Activated naive CD8-positive, alpha-beta T cell treated with anti-CD3 and anti-CD28 coated beads for 36 hours (primary cell): ENCODE measurements around the gene BRD9. TPM values are rescaled to one million over a fixed set of nuclear protein-coding genes. Genes with fewer than 3 reads are reported as not detected.
"Not testable (repeated sequence)": the region's sequence is repeated elsewhere in the genome, so short reads cannot be mapped to it uniquely, and the experiment has no call there.

Source experiments
- DNase-seq: peaks from one replicate; pipeline ENCODE4 v3.0.0; 2021
- H3K27ac Mint-ChIP-seq: one replicate; pipeline ENCODE4 v1.8.0; 2022; ENCODE audit warnings: mild to moderate bottlenecking, moderate library complexity, mixed read lengths
- H3K27me3 Mint-ChIP-seq: one replicate; pipeline ENCODE4 v1.8.0; 2022; ENCODE audit warnings: mild to moderate bottlenecking, mixed read lengths
- H3K36me3 Mint-ChIP-seq: one replicate; pipeline ENCODE4 v1.8.0; 2021; ENCODE audit warnings: mild to moderate bottlenecking, mixed read lengths
- H3K4me1 Mint-ChIP-seq: one replicate; pipeline ENCODE4 v1.8.0; 2021; ENCODE audit warnings: mixed read lengths
- H3K4me3 Mint-ChIP-seq: one replicate; pipeline ENCODE4 v1.8.0; 2022; ENCODE audit warnings: mild to moderate bottlenecking, moderate library complexity, mixed read lengths
- H3K9me3 Mint-ChIP-seq: one replicate; pipeline ENCODE4 v1.8.0; 2022; ENCODE audit warnings: mixed read lengths
- total RNA-seq, 2 experiments: library from RNA; stranded (reverse); gene quantifications; one replicate each; pipeline ENCODE4 v1.2.3, GENCODE V29; 2021

Gene BRD9
- total RNA-seq, 2 experiments from 2014 or later, result 50.1 to 51.6 TPM

DNA sequence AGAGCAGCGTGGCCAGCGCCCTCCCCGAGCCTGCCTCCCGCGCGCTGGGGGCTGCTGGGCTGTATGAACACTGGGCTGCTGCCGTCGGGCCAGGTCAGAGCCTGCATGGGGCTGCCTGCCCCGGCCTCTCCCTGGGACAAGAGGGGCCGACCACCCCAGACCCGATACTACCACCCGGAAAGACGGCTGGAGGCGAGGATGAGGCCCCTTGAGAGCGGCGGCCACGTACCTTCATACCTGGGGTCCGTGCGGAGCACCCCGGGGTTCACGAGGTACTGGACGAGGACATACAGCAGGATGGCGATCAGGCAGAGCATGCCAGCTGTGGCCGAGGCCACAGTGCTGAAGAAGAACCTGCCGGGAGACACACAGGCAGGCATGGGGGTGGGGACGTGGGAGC lies 49.2 kb downstream of the BRD9 start:
- H3K27me3 Mint-ChIP-seq, DNase-seq, H3K27ac Mint-ChIP-seq, H3K9me3 Mint-ChIP-seq, H3K4me1 Mint-ChIP-seq, H3K4me3 Mint-ChIP-seq, H3K36me3 Mint-ChIP-seq: not testable (repeated sequence)

DNA sequence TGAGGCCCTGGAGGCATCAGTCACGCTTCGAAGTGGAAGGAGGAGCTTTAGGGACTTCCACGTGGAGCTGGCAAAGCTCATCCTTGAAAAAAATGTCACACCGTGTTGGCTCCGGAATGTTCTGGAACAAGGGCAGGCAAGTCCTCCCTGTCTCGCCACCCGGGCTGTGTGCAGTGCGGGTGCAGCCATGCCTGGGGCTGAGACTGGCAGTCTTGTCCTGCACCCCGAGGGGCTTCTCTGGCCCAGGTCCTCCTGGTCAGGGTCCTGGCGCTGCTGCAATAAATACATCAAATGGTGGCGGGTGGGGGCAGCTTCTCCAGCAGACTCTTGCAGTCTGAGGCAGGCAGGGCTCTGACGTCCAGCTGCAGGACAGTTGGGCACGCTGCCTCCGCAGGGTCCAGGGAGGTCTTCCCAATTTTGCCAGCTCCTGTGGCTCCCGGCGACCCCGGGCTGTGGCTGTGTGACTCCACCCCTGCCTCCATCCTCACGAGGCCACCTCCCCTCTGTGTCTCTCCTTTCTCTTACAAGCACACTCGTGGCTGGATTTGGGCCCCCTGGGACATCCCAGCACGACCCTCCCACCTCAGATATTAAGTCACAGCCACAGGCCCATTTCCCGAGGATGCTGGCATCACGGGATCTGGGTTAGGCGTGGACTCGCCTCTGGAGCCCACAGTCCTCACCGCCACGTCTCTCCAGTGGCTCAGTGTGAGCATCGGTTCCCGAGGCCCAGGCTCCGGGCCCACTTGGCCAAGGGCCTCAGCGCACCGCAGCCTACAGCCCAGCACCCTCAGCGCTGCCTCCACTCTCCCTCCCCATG lies 50.0 kb downstream of the BRD9 start:
- not testable (repeated sequence) for H3K9me3 Mint-ChIP-seq, H3K36me3 Mint-ChIP-seq, DNase-seq, H3K27me3 Mint-ChIP-seq, H3K27ac Mint-ChIP-seq, H3K4me1 Mint-ChIP-seq, H3K4me3 Mint-ChIP-seq

DNA sequence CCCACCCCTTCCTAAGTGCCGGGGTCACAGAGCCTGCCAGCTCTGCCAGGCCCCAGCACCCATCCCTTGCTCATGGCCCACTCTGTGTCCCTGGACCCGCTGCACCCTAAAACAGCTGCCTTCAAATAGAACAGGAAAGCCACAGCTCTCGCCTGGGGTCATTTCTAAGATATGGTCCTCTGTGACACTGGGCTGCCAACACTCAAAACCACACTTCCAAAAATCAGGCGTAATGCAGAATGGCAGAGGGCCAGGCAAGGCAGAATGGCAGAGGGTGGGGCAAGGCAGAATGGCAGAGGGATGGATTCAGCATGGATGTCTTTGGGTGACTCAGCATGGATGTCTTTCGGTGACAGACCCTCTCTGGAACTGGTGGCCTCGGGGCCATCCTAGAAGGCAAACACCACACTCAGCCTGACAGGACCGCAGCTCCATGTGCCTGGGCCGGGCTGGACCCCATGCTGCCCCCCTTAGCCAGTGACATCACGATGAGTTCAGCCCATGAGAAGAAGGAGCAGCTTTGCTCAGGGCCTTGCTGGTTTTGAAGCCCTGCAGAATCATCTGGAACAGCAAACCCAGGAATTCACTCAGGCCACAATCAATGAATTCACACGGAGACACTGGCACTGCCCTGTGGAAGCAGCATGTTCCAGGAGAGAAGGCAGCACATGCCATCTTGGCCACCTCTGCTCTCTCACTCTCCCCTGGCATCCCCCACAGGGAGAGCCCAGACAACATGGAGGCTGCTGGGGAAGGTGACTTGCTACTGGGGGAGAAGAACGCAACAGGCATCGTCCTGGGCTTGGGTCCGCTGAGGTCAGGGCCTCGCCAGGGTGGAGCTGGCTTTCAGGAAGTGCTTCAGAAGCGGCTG lies 50.8 kb downstream of the BRD9 start:
- not testable (repeated sequence) for H3K4me3 Mint-ChIP-seq, H3K27ac Mint-ChIP-seq, H3K27me3 Mint-ChIP-seq, DNase-seq, H3K4me1 Mint-ChIP-seq, H3K36me3 Mint-ChIP-seq, H3K9me3 Mint-ChIP-seq

DNA sequence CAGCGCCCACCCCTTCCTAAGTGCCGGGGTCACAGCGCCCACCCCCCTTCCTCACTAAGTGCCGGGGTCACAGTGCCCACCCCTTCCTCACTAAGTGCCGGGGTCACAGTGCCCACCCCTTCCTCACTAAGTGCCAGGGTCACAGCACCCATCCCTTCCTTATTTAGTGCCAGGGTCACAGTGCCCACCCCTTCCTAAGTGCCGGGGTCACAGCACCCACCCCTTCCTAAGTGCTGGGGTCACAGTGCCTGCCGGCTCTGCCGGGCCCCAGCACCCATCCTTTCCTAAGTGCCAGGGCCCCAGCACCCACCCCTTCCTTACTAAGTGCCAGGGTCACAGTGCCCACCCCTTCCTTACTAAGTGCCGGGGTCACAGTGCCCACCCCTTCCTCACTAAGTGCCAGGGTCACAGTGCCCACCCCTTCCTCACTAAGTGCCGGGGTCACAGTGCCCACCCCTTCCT lies 51.6 kb downstream of the BRD9 start:
- H3K36me3 Mint-ChIP-seq, DNase-seq, H3K27ac Mint-ChIP-seq, H3K9me3 Mint-ChIP-seq, H3K4me3 Mint-ChIP-seq, H3K27me3 Mint-ChIP-seq, H3K4me1 Mint-ChIP-seq: not testable (repeated sequence)

DNA sequence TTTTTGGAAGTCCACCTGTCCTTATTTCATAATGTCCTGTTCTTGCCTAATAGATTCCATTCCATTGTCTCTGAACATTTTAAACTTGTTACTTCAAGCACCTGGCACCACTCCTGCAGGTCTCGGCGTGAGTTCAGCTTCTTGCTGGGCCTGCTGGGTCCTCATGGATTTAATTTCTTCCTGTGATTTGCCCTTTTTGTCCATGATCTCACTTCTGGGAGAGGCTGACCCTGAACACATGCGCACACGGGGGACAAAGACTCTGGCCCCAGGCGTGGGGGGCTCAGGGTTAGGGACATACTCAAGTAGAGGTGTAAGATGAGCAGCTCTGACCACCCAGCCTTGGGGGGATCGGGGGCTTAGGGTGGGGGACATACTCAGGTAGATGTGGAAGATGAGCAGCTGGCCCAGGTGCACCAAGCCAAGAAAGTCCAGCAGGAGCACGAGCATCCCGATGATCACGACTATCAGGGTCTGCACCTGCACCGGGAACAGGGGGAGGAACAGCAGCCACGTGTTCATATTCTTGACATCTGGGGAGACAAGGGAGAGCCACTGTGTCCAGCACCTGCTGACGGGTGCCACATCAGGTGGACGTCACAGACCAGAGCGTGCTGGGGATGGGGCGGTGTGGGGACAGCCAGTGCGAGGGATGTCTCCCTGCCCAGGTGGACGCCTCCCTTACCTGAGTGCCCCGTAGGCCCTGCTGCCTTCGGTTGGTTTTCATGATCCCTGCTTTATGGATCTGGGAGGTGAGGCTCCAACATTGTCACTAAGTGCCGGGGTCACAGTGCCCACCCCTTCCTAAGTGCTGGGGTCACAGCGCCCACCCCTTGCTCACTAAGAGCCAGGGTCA lies 52.3 kb downstream of the BRD9 start:
- not testable (repeated sequence) for H3K4me3 Mint-ChIP-seq, H3K36me3 Mint-ChIP-seq, DNase-seq, H3K9me3 Mint-ChIP-seq, H3K4me1 Mint-ChIP-seq, H3K27me3 Mint-ChIP-seq, H3K27ac Mint-ChIP-seq

DNA sequence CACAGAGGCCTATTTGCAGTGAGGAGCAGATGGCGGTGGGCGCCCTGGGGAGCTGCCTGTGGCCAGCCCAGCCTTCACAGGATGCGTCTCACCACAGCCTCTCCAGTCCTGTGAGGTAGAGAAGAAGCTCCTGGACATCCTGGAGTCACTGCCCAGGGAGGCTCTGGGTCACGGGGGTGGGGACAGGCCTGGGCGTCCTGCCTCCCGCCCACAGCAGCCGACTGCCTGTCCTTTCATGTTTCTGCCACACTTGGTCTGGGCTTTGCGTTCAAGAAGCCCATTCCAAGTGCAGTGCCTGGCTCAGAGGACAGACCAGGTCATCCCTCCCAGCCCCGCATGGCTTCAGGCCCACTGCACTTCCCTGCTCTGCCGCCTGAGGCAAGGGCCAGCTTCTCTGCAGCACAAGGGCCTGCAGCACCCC lies 54.2 kb downstream of the BRD9 start:
- H3K27me3 Mint-ChIP-seq, H3K4me3 Mint-ChIP-seq, H3K27ac Mint-ChIP-seq, H3K4me1 Mint-ChIP-seq, H3K36me3 Mint-ChIP-seq, DNase-seq, H3K9me3 Mint-ChIP-seq: not testable (repeated sequence)

DNA sequence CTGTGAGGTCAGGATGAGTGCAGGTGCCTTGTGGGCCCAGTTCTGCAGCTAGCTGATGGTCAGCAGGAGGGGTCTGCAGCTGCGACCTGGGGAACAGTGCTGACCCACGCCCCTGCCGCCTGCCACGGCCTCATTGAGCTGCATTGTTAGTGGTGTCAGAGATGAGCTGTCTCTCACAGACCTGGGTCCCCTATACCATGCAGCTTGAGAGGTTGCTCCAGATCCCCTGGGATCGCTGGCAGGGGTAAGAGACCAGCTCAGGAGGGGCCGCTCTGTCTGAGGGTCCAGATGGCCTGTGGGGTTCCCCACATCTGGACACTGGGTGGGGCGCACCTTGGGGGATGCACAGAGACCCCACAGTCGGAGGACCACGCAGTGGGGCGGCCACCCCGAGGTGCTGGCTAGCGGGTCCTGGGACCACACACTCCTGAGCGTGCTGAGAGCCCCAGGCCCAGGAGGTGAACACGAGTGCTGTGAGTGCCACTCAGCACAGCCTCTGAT lies 54.9 kb downstream of the BRD9 start:
- not testable (repeated sequence) for H3K27me3 Mint-ChIP-seq, H3K36me3 Mint-ChIP-seq, H3K4me1 Mint-ChIP-seq, DNase-seq, H3K9me3 Mint-ChIP-seq, H3K4me3 Mint-ChIP-seq, H3K27ac Mint-ChIP-seq

DNA sequence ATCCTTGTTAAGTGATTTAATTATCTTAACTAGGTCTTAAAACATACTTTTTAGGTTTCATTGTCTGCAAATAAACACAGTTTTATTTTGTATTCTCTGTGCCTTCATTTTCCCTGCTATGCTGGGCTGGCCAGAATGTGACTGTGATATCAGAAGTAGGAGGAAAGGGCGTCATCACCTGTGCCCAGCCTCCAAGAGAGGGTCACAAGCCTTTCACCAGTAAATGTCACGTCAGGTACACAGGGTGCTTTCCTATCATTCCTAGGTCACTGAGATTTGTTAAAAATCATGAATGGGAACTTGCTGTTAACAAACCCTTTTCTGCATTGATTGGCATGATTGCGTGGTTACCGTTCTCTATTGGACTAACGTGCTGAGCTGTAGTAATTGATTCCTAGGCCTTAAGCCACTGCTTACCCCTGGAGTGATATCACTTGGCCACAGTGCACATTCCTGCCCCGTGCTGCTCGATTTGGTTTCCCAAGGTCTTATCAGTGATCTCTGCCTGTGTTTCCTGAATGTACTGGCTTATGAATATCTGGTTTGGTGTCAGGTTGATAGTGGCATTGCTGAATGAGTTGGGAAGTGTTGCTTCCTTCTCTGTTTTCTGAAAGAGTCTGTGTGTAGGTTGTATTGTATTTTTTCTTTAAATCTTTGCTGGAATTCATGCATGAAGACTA lies 56.5 kb downstream of the BRD9 start:
- not testable (repeated sequence) for H3K4me1 Mint-ChIP-seq, H3K27ac Mint-ChIP-seq, H3K9me3 Mint-ChIP-seq, H3K36me3 Mint-ChIP-seq, H3K27me3 Mint-ChIP-seq, DNase-seq, H3K4me3 Mint-ChIP-seq

DNA sequence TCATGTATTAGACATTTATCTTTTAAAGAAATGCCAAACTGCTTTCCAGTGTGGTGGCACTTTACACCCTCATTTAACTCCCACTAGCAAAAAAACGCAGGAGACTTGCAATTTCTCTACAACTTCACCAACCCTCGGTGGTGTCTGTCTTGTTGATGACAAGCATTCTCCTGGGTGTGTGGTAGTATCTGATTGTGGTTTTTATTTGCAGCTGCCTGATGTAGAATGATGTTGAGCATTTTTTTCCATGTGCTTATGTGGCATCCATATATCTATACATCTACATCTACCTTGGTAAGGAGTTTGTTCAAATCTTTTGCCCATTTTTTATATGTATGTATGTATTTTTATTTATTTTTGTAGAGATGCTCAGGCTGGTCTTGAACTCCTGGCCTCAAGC lies 58.6 kb downstream of the BRD9 start:
- H3K4me3 Mint-ChIP-seq, DNase-seq, H3K4me1 Mint-ChIP-seq, H3K36me3 Mint-ChIP-seq, H3K27ac Mint-ChIP-seq, H3K27me3 Mint-ChIP-seq, H3K9me3 Mint-ChIP-seq: not testable (repeated sequence)

DNA sequence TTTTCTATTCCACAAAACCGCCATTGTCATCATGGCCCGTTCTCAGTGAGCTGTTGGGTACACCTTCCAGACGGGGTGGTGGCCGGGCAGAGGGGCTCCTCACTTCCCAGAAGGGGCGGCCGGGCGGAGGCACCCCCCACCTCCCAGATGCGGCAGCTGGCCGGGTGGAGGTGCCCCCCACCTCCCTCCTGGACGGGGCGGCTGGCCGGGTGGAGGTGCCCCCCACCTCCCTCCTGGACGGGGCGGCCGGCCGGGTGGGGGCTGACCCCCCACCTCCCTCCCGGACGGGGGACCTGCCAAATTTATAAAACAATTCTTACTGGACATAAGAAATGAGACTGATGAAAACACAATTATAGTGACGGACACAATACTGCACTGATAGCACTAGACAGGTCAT lies 64.4 kb downstream of the BRD9 start:
- not testable (repeated sequence) for H3K4me1 Mint-ChIP-seq, H3K9me3 Mint-ChIP-seq, H3K36me3 Mint-ChIP-seq, H3K4me3 Mint-ChIP-seq, DNase-seq, H3K27me3 Mint-ChIP-seq, H3K27ac Mint-ChIP-seq

DNA sequence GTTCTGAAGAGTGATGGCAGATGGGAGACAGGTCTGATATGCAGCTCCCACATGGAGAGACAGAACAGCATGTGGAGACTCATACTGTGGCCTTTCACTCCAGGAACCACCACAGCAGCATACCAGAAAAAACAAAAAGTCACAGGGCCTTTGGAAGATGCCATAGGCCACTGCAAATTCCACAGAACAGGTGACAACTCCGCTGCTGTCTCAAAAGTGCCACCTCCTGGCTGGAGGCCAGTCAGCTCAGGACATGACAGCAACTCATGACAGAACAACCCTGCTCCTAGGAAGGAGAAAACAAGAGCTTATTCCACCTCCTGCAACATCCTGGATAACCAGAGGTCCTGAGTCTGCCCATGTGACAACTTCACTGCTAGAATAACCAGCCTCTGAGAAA lies 67.1 kb downstream of the BRD9 start:
- H3K4me1 Mint-ChIP-seq, H3K9me3 Mint-ChIP-seq, H3K4me3 Mint-ChIP-seq, DNase-seq, H3K27me3 Mint-ChIP-seq, H3K27ac Mint-ChIP-seq, H3K36me3 Mint-ChIP-seq: not testable (repeated sequence)

DNA sequence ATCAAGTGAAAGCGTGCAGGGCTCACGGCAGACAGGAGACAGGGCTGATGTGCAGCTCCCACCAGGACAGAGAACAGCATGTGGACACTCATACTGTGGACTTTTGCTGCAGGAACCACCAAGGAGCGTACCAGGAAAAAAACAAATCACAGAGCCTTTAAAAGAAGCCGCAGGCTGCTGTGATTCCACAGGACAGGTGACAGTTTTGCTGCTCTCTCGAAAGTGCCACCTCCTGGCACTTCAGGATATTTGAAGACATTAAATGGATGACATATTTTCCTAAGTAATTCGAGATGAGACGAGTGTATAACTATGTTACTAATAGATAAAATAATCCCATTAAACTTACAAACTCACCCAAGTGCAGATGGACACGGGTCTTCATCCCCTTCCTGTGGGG lies 71.1 kb downstream of the BRD9 start:
- no peaks in the 10 kb centered on the region for H3K9me3 Mint-ChIP-seq
- no peak overlapping the region for H3K4me3 Mint-ChIP-seq
- DNase-seq, result no peak
- peaks cover 4% of the 10 kb centered on the region for H3K36me3 Mint-ChIP-seq
- H3K27me3 Mint-ChIP-seq, result no peaks in the 10 kb centered on the region
- no peaks in the 10 kb centered on the region for H3K4me1 Mint-ChIP-seq
- no peak overlapping the region for H3K27ac Mint-ChIP-seq

DNA sequence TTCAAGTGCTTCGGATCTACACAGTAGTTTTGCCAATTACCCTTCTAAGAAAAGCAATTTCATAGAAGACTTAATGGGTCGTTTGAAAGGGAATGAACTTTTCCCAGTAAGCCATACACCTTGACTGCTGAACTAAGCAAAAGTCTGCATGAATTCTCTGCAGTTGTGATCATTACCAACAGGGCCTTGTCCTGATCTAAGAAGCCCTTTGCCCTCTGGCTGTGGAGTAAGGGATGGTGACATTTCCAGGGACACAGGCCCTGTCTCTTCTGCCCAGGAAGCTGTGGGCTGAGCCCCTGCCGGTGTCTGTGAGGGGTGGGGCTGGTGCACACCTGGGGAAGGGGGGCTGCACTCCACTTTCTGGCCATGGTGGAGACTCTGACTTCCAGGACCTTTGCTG lies 72.4 kb downstream of the BRD9 start:
- Mint-ChIP-seq H3K4me1 (no peaks in the 10 kb centered on the region), H3K9me3 (peaks cover 4% of the 10 kb centered on the region), H3K36me3 (peaks cover 9% of the 10 kb centered on the region), H3K27ac (no peak overlapping the region), H3K4me3 (no peak overlapping the region), H3K27me3 (no peaks in the 10 kb centered on the region)
- DNase-seq, result no peak

DNA sequence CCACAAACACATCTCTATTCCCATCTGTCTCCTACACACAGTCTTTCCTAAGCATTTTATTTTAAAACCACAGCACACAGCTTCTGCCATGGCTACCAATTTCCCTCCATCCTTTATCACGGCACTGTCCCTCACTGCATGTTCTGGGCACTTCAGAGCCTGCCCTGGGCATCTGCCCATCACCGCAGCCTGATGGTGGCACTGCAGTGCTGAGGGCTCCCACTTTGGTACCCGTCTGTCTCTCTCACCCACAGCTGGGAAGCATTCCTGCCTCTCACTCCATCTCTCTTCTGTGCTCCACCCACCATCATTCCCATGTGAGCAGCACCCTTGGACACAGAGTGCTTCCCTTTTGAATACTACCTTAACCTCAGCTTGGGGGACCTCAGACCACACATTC lies 73.5 kb downstream of the BRD9 start:
- Mint-ChIP-seq H3K27me3 (no peaks in the 10 kb centered on the region), H3K36me3 (peaks cover 7% of the 10 kb centered on the region), H3K4me3 (no peak overlapping the region), H3K9me3 (peaks cover 4% of the 10 kb centered on the region), H3K4me1 (no peaks in the 10 kb centered on the region), H3K27ac (no peak overlapping the region)
- DNase-seq, result no peak
